Prostate gland (tissue), 2 donors: Measurements from ENCODE around the gene ARHGAP42. TPM values are rescaled to one million over a fixed set of nuclear protein-coding genes. Genes with fewer than 3 reads are reported as not detected.

Experiments
- DNase-seq: peaks from one replicate; pipeline ENCODE4 v3.0.0-alpha.2; 2019; ENCODE audit warnings: low spot score
- H3K27ac ChIP-seq, 2 donors: fragments of 200-600 bp; sonication (generic); 2 replicates each; pipeline ENCODE4 v1.5.1; 2017 to 2019
- H3K27me3 ChIP-seq: fragments of 200-600 bp; sonication (generic); replicated peaks from 2 replicates; pipeline ENCODE4 v1.5.1; 2019; ENCODE audit not compliant: insufficient read depth
- H3K36me3 ChIP-seq, 2 donors: fragments of 200-600 bp; sonication (generic); 1 replicate in 1 of 2; 2 replicates in 1 of 2; pipeline versions ENCODE4 v1.5.1 to v1.8.1; 2017 to 2019
- H3K4me1 ChIP-seq: fragments of 200-600 bp; sonication (generic); replicated peaks from 2 replicates; pipeline ENCODE4 v1.5.1; 2019
- H3K4me3 ChIP-seq, 2 donors: fragments of 200-600 bp; sonication (generic); 2 replicates each; pipeline ENCODE4 v1.5.1; 2017 to 2019
- H3K9me3 ChIP-seq: fragments of 200-600 bp; sonication (generic); 2 replicates; pipeline ENCODE4 v1.5.1; 2017
- CTCF ChIP-seq, 4 experiments: fragments of 200-600 bp in 2 of 4; fragments of 450-650 bp in 2 of 4; sonication (generic) in 2 of 4; IDR thresholded peaks; 1 replicate in 3 of 4; 2 replicates in 1 of 4; pipeline ENCODE4 v1.5.1; 2016 to 2019; ENCODE audit warnings: antibody characterized with exemption in 4 of 4, mild to moderate bottlenecking in 2 of 4, moderate library complexity in 2 of 4
- POLR2A ChIP-seq: fragments of 450-650 bp; IDR thresholded peaks from one replicate; pipeline ENCODE4 v1.6.1; 2016; ENCODE audit warnings: antibody characterized with exemption, mild to moderate bottlenecking
- POLR2AphosphoS5 ChIP-seq: sonication (generic); formaldehyde crosslinking; IDR thresholded peaks from one replicate; pipeline ENCODE4 v1.6.1; 2017; ENCODE audit warnings: antibody characterized with exemption
- WGBS: methylation state at CpG from one replicate; pipeline ENCODE4 v1.1.5; 2018; 5-methylcytosine and 5-hydroxymethylcytosine counted together
- intact Hi-C: fragments of 100-400 bp; cut with DNase I; formaldehyde crosslinking; loops from one replicate; pipeline ENCODE4 v1.14.2; 2022
- total RNA-seq, 2 donors: library from RNA; depleted of rRNA; stranded (reverse); fragments of >200 nt; gene quantifications; one replicate each; pipeline ENCODE4 v1.1.0, GENCODE V29; 2016

The ARHGAP42 gene
- total RNA-seq, 2 donors from 2014 or later = 12.8 to 20.5 TPM

GRCh38 chr11:100942016-100942415 lies 254.9 kb downstream of the ARHGAP42 start:
- no peak for TF ChIP-seq POLR2A
- TF ChIP-seq CTCF (IDR thresholded peaks at IDR 0.05) = no peak
- no peak for TF ChIP-seq POLR2AphosphoS5
- Histone ChIP-seq H3K27me3 (no peaks in the 10 kb centered on the region), H3K36me3 (no peaks in the 10 kb centered on the region), H3K4me3 (no peak overlapping the region), H3K27ac (no peak overlapping the region), H3K9me3 (no peaks in the 10 kb centered on the region), H3K4me1 (no peaks in the 10 kb centered on the region)
- WGBS = 38% methylated on average over 4 of the region's 4 CpGs
- intact Hi-C loops = no loop called here
- peak; percentile 19 for DNase-seq

DNA sequence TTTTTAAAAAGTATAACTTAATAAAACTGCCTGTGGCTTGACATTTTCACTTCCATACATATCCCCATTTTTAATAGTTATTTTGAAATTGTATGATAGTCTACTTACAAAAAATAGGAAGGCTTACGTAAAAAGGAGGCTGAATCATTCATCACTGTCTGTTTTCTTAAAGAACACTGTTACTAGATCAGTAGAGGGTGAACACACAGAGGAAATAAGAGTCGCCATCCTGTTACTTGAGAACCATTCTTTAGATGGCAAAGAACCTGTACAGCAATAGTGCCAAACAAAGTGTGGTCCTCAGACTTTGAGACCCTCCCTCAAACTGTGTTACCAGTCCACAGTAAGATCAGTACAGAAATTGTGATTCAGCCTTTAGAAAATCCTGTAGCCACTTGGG lies 261.8 kb downstream of the ARHGAP42 start:
- Histone ChIP-seq H3K27me3 (no peaks in the 10 kb centered on the region), H3K36me3 (no peaks in the 10 kb centered on the region), H3K27ac (no peak overlapping the region), H3K9me3 (no peaks in the 10 kb centered on the region), H3K4me3 (no peak overlapping the region), H3K4me1 (no peaks in the 10 kb centered on the region)
- 92% methylated on average over 2 of the region's 2 CpGs for WGBS
- intact Hi-C loops = no loop called here
- DNase-seq = no peak
- TF ChIP-seq POLR2A = no peak
- no peak for TF ChIP-seq CTCF (IDR thresholded peaks at IDR 0.05)
- TF ChIP-seq POLR2AphosphoS5 = no peak

DNA sequence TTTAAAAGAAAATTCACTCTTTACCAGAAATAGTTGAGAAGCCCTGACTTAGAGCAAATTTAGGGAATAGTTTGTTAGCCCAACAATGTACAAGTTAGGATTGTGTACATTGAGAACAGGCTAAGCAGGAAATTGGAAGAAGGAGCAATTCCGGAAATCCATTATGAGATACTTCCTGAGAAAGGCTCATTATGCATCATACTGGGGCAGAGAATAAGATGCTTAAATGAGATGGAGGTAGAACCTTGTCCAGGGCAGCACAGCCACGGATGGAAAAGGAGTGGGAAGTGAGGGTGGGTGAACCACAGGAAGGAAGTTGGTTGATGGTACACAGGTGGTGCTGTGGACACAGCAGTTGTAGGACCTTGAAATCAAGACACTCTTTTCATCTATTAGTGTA lies 262.4 kb downstream of the ARHGAP42 start:
- Histone ChIP-seq H3K27me3 (no peaks in the 10 kb centered on the region), H3K4me3 (no peak overlapping the region), H3K27ac (no peak overlapping the region), H3K4me1 (no peaks in the 10 kb centered on the region), H3K9me3 (no peaks in the 10 kb centered on the region), H3K36me3 (no peaks in the 10 kb centered on the region)
- TF ChIP-seq CTCF (IDR thresholded peaks at IDR 0.05) (no peak), POLR2A (no peak), POLR2AphosphoS5 (no peak)
- WGBS = 85% methylated on average over 2 of the region's 2 CpGs
- DNase-seq = no peak
- intact Hi-C loops = no loop called here

DNA sequence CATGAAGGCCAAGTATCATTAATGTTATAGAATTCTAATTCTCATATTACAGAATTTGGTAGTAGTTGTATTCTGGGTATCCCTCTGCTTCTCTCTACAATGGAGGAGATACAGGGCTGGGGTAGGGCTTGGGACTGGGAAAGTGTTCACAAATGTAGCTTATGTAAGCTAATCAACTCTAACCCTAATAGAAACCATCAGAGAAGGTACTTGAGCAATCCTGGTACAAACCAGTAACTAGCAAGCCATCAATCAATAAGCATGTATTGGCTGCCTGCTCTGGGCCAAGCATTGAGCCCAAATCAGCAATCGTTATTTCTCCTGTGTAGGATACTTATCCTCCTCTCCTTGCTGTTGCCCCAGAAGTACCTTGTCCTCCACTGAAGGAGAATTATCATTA lies 268.2 kb downstream of the ARHGAP42 start:
- Histone ChIP-seq H3K4me1 (no peaks in the 10 kb centered on the region), H3K27me3 (no peaks in the 10 kb centered on the region), H3K9me3 (no peaks in the 10 kb centered on the region), H3K27ac (no peak overlapping the region), H3K4me3 (no peak overlapping the region), H3K36me3 (no peaks in the 10 kb centered on the region)
- no peak for TF ChIP-seq CTCF (IDR thresholded peaks at IDR 0.05)
- WGBS = 100% methylated on average over 1 of the region's 1 CpG
- DNase-seq = no peak
- intact Hi-C loops = no loop called here

DNA sequence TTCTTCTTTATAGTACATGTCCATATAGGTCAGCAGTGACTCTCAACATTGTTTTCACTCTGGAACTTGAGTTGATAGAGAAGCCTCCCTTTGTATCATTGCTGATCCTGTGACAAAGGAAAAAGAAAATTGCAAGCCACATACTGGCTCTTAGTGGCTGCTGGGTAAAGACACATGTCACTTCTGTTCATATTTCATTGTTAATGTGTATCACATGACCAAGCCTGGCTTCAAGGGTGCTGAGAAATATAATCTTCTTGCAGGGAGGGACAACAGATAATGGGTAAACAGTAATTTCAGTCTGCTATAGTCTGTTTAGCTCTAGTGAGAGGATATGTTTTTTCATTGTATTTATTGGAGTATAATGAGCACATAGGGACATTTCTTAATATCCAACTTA lies 269.3 kb downstream of the ARHGAP42 start:
- H3K27me3 ChIP-seq = no peaks in the 10 kb centered on the region
- intact Hi-C loops = no loop called here
- H3K9me3 ChIP-seq = no peaks in the 10 kb centered on the region
- no peaks in the 10 kb centered on the region for H3K36me3 ChIP-seq
- DNase-seq = no peak
- TF ChIP-seq POLR2AphosphoS5 (no peak), POLR2A (no peak), CTCF (IDR thresholded peaks at IDR 0.05) (no peak)
- H3K27ac ChIP-seq = no peak overlapping the region
- H3K4me1 ChIP-seq = no peaks in the 10 kb centered on the region
- H3K4me3 ChIP-seq = no peak overlapping the region
